Esophagus squamous epithelium (tissue), 4 donors: ENCODE measurements around the gene TPK1.

Source experiments
- CTCF ChIP-seq, 6 experiments: fragments of 450-650 bp in 4 of 6; fragments of 200-600 bp in 2 of 6; sonication (generic) in 2 of 6; IDR thresholded peaks; one replicate each; pipeline ENCODE4 v1.5.1; 2016 to 2019; ENCODE audit warnings: antibody characterized with exemption in 6 of 6, mild to moderate bottlenecking in 4 of 6, moderate library complexity in 4 of 6
- POLR2A ChIP-seq, 4 donors: fragments of 450-650 bp; IDR thresholded peaks; one replicate each; pipeline ENCODE4 v1.6.1; 2017; ENCODE audit warnings: antibody characterized with exemption in 4 of 4, mild to moderate bottlenecking in 4 of 4, moderate library complexity in 3 of 4

GRCh38 chr7:144489504-144489903 is 346.3 kb downstream of the TPK1 start:
- TF ChIP-seq POLR2A (IDR thresholded peaks at IDR 0.05) (no peak), CTCF (IDR thresholded peaks at IDR 0.05) (no peak)
